HG03565 (cell line): ENCODE results near the gene IPO7.
"Not testable (repeated sequence)": the region's sequence is repeated elsewhere in the genome, so short reads cannot be mapped to it uniquely, and the experiment has no call there.

Experiments used
- ATAC-seq: cut with Tn5 transposase; IDR thresholded peaks from one replicate; pipeline ENCODE4 v1.9.1; 2021; ENCODE audit warnings: mild to moderate bottlenecking, moderate library complexity; ENCODE audit not compliant: unreplicated experiment

IPO7 gene

DNA sequence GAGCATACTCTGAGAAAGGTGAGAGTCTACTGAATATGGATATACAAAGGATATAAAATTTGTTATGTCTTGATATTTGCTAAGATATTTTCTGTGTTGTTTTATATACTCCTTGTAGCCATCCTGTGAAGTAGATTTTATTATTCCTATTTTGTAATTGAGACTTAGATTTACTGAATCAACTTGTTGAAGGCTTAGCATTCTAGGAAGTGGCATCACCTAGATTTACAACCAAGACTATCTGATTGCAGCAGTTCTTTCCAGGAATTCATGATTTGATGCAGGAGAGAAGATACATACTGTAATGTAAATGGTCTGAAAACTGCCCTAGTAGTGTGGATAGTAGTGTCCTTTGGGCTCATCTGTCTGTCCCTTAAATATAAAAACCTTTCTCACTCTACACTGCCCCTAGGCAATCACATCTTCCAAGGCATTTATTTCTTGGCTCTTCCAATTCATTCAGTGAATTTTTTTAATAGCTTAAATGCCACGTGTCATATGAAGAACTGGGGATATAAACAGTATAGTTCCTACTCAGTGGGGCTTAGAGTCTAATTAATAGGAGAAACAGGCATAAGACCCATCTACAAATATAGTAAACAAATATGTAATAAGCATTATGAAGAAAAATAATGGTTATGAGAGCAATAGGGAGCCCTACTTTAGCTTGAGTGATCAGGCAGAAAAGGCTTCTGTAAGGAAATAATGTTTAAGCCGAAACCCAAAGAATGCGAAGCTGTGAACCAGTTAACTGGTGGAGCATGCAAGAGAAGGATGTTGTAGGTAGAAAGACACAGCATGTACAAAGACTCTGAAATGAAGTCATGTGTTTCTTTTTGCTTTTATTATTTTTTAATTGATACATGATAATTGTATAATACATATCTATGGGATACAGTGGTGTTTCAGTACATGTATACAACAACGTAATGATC, 13.6 kb downstream of the IPO7 start:
- ATAC-seq = no peak

GRCh38 chr11:9399466-9399865, 15.0 kb downstream of the IPO7 start:
- ATAC-seq = no peak

- ATAC-seq = not testable (repeated sequence)
Observed at GRCh38 chr11:9401884-9402283, 17.4 kb downstream of the IPO7 start.

GRCh38 chr11:9428706-9429105, 44.3 kb downstream of the IPO7 start:
- ATAC-seq = no peak

GRCh38 chr11:9438611-9439010, 54.2 kb downstream of the IPO7 start:
- no peak for ATAC-seq

GRCh38 chr11:9446230-9446629, 61.8 kb downstream of the IPO7 start:
- ATAC-seq = no peak

DNA sequence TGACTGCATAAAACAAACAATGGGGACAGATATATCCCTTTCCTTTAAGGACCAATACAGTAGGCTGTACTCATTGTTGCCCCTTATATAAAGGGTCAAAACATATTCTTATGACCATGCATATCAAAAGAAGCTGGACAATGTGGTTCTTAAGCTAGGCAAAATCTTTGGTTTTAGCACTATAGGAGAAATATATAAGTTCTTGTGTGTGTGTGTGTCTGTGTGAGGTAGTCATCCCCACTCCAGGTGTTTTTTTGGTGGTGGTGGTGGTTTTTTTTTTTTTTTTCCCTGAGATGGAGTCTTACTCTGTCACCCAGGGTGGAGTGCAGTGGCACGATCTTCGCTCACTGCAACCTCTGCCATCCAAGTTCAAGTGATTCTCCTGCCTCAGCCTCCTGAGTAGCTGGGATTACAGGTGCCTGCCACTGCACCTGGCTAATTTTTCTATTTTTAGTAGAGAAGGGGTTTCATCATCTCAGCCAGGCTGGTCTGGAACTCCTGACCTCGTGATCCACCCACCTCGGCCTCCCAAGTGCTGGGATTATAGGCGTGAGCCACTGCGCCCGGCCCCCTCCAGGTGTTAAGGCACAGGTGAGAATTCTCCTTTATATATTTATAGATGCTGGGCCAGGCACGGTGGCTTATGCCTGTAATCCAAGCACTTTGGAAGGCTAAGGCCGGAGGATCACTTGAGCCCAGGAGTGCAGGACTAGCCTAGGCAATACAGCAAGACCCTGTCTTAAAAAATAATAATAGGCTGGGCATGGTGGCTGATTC, 64.3 kb downstream of the IPO7 start:
- ATAC-seq = no peak

- not testable (repeated sequence) for ATAC-seq
Observed at GRCh38 chr11:9452023-9452422, 67.6 kb downstream of the IPO7 start.

- no peak for ATAC-seq
Observed at GRCh38 chr11:9455722-9456121, 71.3 kb downstream of the IPO7 start.

GRCh38 chr11:9459667-9460321, 75.3 kb downstream of the IPO7 start:
- ATAC-seq = no peak

- ATAC-seq = peak; percentile 74
Observed at GRCh38 chr11:9460322-9461062, 76.0 kb downstream of the IPO7 start, which contains the start of gene ZNF143. Gene ZNF143 (plus strand): TSS chr11:9461012. CDS start chr11:9471309, 10,297 bp downstream.

- peak; percentile 35 for ATAC-seq
Observed at GRCh38 chr11:9461063-9461759, 76.8 kb downstream of the IPO7 start.

- ATAC-seq = no peak
Observed at GRCh38 chr11:9461760-9462134, 77.3 kb downstream of the IPO7 start.

- ATAC-seq = no peak
Observed at GRCh38 chr11:9462172-9462799, 77.8 kb downstream of the IPO7 start.

DNA sequence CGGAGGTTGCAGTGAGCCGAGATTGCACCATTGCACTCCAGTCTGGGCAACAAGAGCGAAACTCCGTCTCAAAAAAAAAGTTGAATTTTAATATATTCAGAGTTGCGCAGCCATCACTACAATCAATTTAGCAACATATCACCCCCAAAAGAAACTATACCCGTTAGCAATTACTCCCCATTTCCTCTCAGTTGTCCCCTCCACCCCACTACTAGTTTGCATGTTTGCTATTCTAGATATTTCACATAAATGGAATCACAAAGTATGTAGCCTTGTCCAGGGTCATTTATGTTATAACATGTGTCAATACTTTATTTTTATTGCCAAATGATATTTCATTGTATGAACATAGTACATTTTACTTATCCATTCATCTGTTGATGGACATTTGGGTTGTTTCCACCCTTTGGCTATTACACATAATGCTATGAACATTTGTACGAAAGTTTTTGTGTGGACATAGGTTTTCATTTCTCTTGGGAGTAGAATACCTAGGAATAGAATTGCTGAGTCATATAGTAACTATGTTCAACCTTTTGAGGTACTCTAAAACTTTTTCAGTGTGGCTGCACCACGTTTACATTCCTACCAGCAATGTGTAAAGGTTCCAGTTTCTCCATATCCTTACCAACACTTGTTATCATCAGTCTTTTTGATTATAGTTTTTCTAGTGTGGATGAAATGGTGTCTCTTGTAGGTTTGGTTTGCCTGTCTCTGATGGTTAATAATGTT, 78.5 kb downstream of the IPO7 start:
- ATAC-seq = no peak

GRCh38 chr11:9470765-9471164, 86.3 kb downstream of the IPO7 start:
- ATAC-seq = no peak

DNA sequence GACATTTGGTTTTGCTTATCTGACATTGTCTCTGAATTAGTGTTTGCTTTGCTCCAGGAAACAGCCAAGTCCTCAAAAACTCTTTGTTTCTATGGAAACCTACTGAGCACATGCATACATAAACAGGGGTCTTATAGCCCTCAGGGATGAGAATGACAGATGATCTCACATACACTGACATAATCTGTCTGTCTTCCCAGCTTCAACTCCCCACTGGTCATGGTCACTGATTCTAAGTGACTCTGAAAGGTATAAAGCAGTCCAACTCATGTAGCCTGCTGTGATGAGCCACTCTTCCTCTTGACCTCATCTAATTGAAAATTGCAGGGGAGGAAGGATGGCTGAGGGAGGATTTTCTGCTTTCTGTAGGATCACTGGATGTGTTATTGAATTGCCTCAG, 89.0 kb downstream of the IPO7 start:
- ATAC-seq = no peak

DNA sequence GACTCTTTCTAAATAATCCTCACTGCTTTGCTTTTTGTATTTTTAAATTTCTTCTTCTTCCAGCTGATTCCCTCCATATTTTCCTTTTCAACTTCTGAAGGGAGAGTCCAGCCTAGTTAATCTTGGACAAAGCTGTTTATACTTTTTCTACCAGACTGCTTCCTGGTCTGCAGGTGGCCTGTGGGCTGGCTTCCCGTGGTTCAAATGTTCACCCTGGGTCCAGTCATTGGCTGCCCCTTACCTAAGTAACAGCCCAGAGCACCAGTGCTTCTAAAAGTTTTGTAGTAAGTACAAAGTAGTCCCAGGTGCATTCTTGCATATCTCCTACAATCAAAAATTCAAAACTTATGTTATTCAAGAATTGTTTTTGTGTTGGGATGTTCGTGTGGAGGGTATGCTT, 95.4 kb downstream of the IPO7 start:
- no peak for ATAC-seq
